Activated B cell treated with CpG ODN at 0.5 μM for 24 hours (primary cell): Measurements from ENCODE around the gene C5. TPM values are rescaled to one million over a fixed set of nuclear protein-coding genes. Genes with fewer than 3 reads are reported as not detected.
"Not testable (repeated sequence)": the region's sequence is repeated elsewhere in the genome, so short reads cannot be mapped to it uniquely, and the experiment has no call there.

Source experiments
- ATAC-seq: fragments of 200-7000 bp; cut with Tn5 transposase; one replicate; pipeline ENCODE4 v1.10.0; 2021; ENCODE audit warnings: low read depth, mild to moderate bottlenecking, moderate library complexity
- CTCF ChIA-PET: fragments of 350-600 bp; sonication (Branson Sonifier 250); formaldehyde crosslinking; loops from one replicate; lab custom pipeline; 2021; ENCODE audit warnings: antibody characterized with exemption; lab: Charles Lee
- POLR2A ChIA-PET: fragments of 350-600 bp; sonication (Branson Sonifier 250); formaldehyde crosslinking; loops from one replicate; lab custom pipeline; 2021; ENCODE audit warnings: antibody characterized with exemption; lab: Charles Lee
- DNase-seq: peaks from one replicate; pipeline ENCODE4 v3.0.0; 2022
- H3K27ac Mint-ChIP-seq: one replicate; pipeline ENCODE4 v1.8.0; 2020; ENCODE audit warnings: mixed read lengths
- H3K27me3 Mint-ChIP-seq: one replicate; pipeline ENCODE4 v1.8.0; 2021; ENCODE audit warnings: mixed read lengths
- H3K36me3 Mint-ChIP-seq: one replicate; pipeline ENCODE4 v1.8.0; 2021; ENCODE audit warnings: low read depth, mixed read lengths
- H3K4me1 Mint-ChIP-seq: one replicate; pipeline ENCODE4 v1.8.0; 2021; ENCODE audit warnings: mixed read lengths
- H3K4me3 Mint-ChIP-seq: one replicate; pipeline ENCODE4 v1.8.0; 2020; ENCODE audit warnings: mild to moderate bottlenecking, mixed read lengths
- H3K9me3 Mint-ChIP-seq: one replicate; pipeline ENCODE4 v1.8.0; 2020; ENCODE audit warnings: mixed read lengths
- CTCF ChIP-seq: fragments of 200-600 bp; IDR thresholded peaks from one replicate; pipeline ENCODE4 v1.8.0; 2022; ENCODE audit warnings: antibody characterized with exemption, mild to moderate bottlenecking
- intact Hi-C: fragments of 100-400 bp; cut with micrococcal nuclease; formaldehyde crosslinking; loops from one replicate; pipeline ENCODE4 v1.15.1; 2024
- total RNA-seq: library from RNA; stranded (reverse); gene quantifications from 2 replicates; pipeline ENCODE4 v1.2.3, GENCODE V29; 2022

Gene C5
- total RNA-seq, 1 donor from 2014 or later = 3.5 TPM

- CTCF ChIA-PET = no interaction called here
- Mint-ChIP-seq H3K27ac (no peak overlapping the region), H3K36me3 (peaks cover 15% of the 10 kb centered on the region), H3K27me3 (no peaks in the 10 kb centered on the region), H3K4me3 (no peak overlapping the region), H3K4me1 (no peaks in the 10 kb centered on the region), H3K9me3 (peaks cover 6% of the 10 kb centered on the region)
- POLR2A ChIA-PET = no interaction called here
- intact Hi-C loops = no loop called here
- no peak for TF ChIP-seq CTCF
- no peak for DNase-seq
- no peak for ATAC-seq
Measured at GRCh38 chr9:121053544-121053943, 3.5 kb upstream of the C5 start.

- intact Hi-C loops = no loop called here
- POLR2A ChIA-PET = no interaction called here
- CTCF ChIA-PET = interaction anchor here (1.2 kb wide), 1 partner anchor 13 kb away, joined by 3 read pairs; no protein-coding TSS in a partner anchor
- DNase-seq = no peak
- TF ChIP-seq CTCF = no peak
- H3K4me3 Mint-ChIP-seq = no peak overlapping the region
- H3K27ac Mint-ChIP-seq = no peak overlapping the region
- no peaks in the 10 kb centered on the region for H3K27me3 Mint-ChIP-seq
- H3K36me3 Mint-ChIP-seq = peaks cover 2% of the 10 kb centered on the region
- H3K4me1 Mint-ChIP-seq = no peaks in the 10 kb centered on the region
- H3K9me3 Mint-ChIP-seq = no peaks in the 10 kb centered on the region
- ATAC-seq = no peak
Measured at GRCh38 chr9:121048618-121049017, 1.5 kb downstream of the C5 start.

- H3K36me3 Mint-ChIP-seq = peaks cover 2% of the 10 kb centered on the region
- H3K27me3 Mint-ChIP-seq = no peaks in the 10 kb centered on the region
- ChIA-PET POLR2A (no interaction called here), CTCF (interaction anchor here (0.7 to 1.2 kb wide), 2 partner anchors 12 to 13 kb away, joined by 3 to 4 read pairs; no protein-coding TSS in a partner anchor)
- intact Hi-C loops = no loop called here
- TF ChIP-seq CTCF = no peak
- DNase-seq (no peak), ATAC-seq (no peak)
- no peaks in the 10 kb centered on the region for H3K9me3 Mint-ChIP-seq
- H3K27ac Mint-ChIP-seq = no peak overlapping the region
- H3K4me1 Mint-ChIP-seq = no peaks in the 10 kb centered on the region
- no peak overlapping the region for H3K4me3 Mint-ChIP-seq
Measured at GRCh38 chr9:121048175-121048574, 1.9 kb downstream of the C5 start.

- H3K9me3 Mint-ChIP-seq = no peaks in the 10 kb centered on the region
- no peak for TF ChIP-seq CTCF
- H3K27me3 Mint-ChIP-seq = no peaks in the 10 kb centered on the region
- intact Hi-C loops = no loop called here
- POLR2A ChIA-PET = no interaction called here
- CTCF ChIA-PET = interaction anchor here (0.7 to 1.0 kb wide), 2 partner anchors 21 to 57 kb away, joined by 3 to 4 read pairs; no protein-coding TSS in a partner anchor
- no peak overlapping the region for H3K4me3 Mint-ChIP-seq
- H3K36me3 Mint-ChIP-seq = peaks cover 6% of the 10 kb centered on the region
- ATAC-seq (no peak), DNase-seq (no peak)
- H3K27ac Mint-ChIP-seq = no peak overlapping the region
- no peaks in the 10 kb centered on the region for H3K4me1 Mint-ChIP-seq
Measured at GRCh38 chr9:121038804-121039203, 11.3 kb downstream of the C5 start.

GRCh38 chr9:121038362-121038761, 11.7 kb downstream of the C5 start:
- no peak overlapping the region for H3K27ac Mint-ChIP-seq
- H3K36me3 Mint-ChIP-seq = peaks cover 5% of the 10 kb centered on the region
- H3K4me3 Mint-ChIP-seq = no peak overlapping the region
- intact Hi-C loops = no loop called here
- TF ChIP-seq CTCF = no peak
- DNase-seq (no peak), ATAC-seq (no peak)
- POLR2A ChIA-PET = interaction anchor here (0.6 kb wide), 1 partner anchor 28 kb away, joined by 9 read pairs; no protein-coding TSS in a partner anchor
- no peaks in the 10 kb centered on the region for H3K9me3 Mint-ChIP-seq
- CTCF ChIA-PET = interaction anchor here (0.7 to 1.0 kb wide), 2 partner anchors 22 to 57 kb away, joined by 3 to 4 read pairs; no protein-coding TSS in a partner anchor
- no peaks in the 10 kb centered on the region for H3K27me3 Mint-ChIP-seq
- H3K4me1 Mint-ChIP-seq = no peaks in the 10 kb centered on the region

GRCh38 chr9:121035717-121036116, 14.4 kb downstream of the C5 start:
- H3K4me1 Mint-ChIP-seq, H3K27ac Mint-ChIP-seq, H3K27me3 Mint-ChIP-seq, intact Hi-C loops, DNase-seq, ATAC-seq, H3K9me3 Mint-ChIP-seq, H3K4me3 Mint-ChIP-seq, H3K36me3 Mint-ChIP-seq: not testable (repeated sequence)
- POLR2A ChIA-PET = interaction anchor here (0.6 to 1.2 kb wide), 3 partner anchors 36 to 429 kb away, joined by 5 to 7 read pairs (median 6); no protein-coding TSS in a partner anchor
- CTCF ChIA-PET = interaction anchor here (1.6 kb wide), 1 partner anchor 24 kb away, joined by 3 read pairs; no protein-coding TSS in a partner anchor
